Measurements from ENCODE around the gene ZFPL1. TPM values are rescaled to one million over a fixed set of nuclear protein-coding genes. Genes with fewer than 3 reads are reported as not detected.

Gene ZFPL1
- total and polyA plus RNA-seq, 9 of the 15 experiments (the other 6 are each of a cell fraction or from before 2014, with no cell fraction given) = 3.7 to 37.5 (median 22.7) TPM

GRCh38 chr11:65083134-65083833 lies 738 bp upstream of the ZFPL1 start:
- FAIRE-seq (peak; percentile 11), ATAC-seq (peak; percentile 15), DNase-seq (ENCODE audit: extremely low read depth in 1 of 4, low spot score in 3 of 4) (peak in 2 of 4 experiments; percentile 48)
- Histone ChIP-seq H2AFZ (ENCODE audit: low read depth, low read length) (peak overlapping the region; percentile 89), H4K20me1 (replicated peaks; ENCODE audit: control insufficient read depth, insufficient read depth, low read length) (no peaks in the 10 kb centered on the region; the same call in none of the 2 replicates), H3K4me2 (ENCODE audit: insufficient read depth, low read length) (peak overlapping the region; percentile 98), H3K27ac (ENCODE audit: extremely low read depth, low read depth, low read length) (peak overlapping the region; percentile 90), H3K27me3 (ENCODE audit: control insufficient read depth in 2 of 2, insufficient read depth in 2 of 2, low read length in 2 of 2) (no peaks in the 10 kb centered on the region; a peak in 1 of 5 replicates), H3K4me1 (replicated peaks in 1 of 2; ENCODE audit: control insufficient read depth in 2 of 2, insufficient read depth in 2 of 2, low read length in 2 of 2) (peaks cover 22 to 26% of the 10 kb centered on the region in 2 experiments), H3K9ac (ENCODE audit: insufficient read depth in 1 of 2, low read depth in 2 of 2, low read length in 2 of 2) (peak overlapping the region; percentile 96), H3K79me2 (ENCODE audit: control insufficient read depth, insufficient read depth, low read length) (peaks cover 66% of the 10 kb centered on the region), H3K9me3 (replicated peaks; ENCODE audit: control insufficient read depth, insufficient read depth, low read depth, low read length) (no peaks in the 10 kb centered on the region), H3K36me3 (ENCODE audit: control insufficient read depth, insufficient read depth, low read length) (peaks cover 82% of the 10 kb centered on the region), H3K9me1 (ENCODE audit: control insufficient read depth, insufficient read depth, low read length) (no peaks in the 10 kb centered on the region), H3K4me3 (peak overlapping the region; percentile 81)
- POLR2A ChIA-PET = interaction anchor here (0.5 to 1.8 kb wide), 10 partner anchors 8 to 297 kb away, joined by 3 to 11 read pairs (median 4); partner anchors contain the start of genes SAC3D1 and SNX15
- in situ Hi-C loops (cut with MboI) (no loop called here), intact Hi-C loops (cut with micrococcal nuclease) (loop anchor here (5.0 kb wide), 1 partner anchor 56 kb away; the partner anchor contains the start of gene SNX15)
- CTCF ChIA-PET (ENCODE audit: low intra/inter-chr PET ratio) = interaction anchor here (1.0 to 1.4 kb wide), 2 partner anchors 70 kb away, joined by 3 read pairs; no protein-coding TSS in a partner anchor
- TSS peak; percentile 56 for BruUV-seq (replicated peaks)
- WGBS (ENCODE audit: insufficient coverage, low coverage, missing lambda C conversion rate) = 0% methylated on average over 13 of the region's 13 CpGs
- TF ChIP-seq PHF21A (IDR thresholded peaks at IDR 0.05; ENCODE audit: borderline replicate concordance, low read depth) (0 out of 2 replicates have a peak, but pooled peaks have one; percentile 36), KDM1A (IDR thresholded peaks at IDR 0.05) (peak; percentile 61 to 67; a peak in 3 of 4 replicates), SIN3A (IDR thresholded peaks at IDR 0.05; ENCODE audit: borderline replicate concordance in 2 of 2, control insufficient read depth in 1 of 2, low read depth in 2 of 2, low read length in 2 of 2) (0 out of 4 replicates have a peak, but pooled peaks of 1 of the 2 experiments have one; percentile 10), THAP12 (CRISPR knock-in tag; IDR thresholded peaks at IDR 0.05) (no peak), TBP (optimal IDR thresholded peaks at IDR 0.05; ENCODE audit: low read depth, low read length) (peak; percentile 23)
- TF ChIP-seq, protein P1, sequence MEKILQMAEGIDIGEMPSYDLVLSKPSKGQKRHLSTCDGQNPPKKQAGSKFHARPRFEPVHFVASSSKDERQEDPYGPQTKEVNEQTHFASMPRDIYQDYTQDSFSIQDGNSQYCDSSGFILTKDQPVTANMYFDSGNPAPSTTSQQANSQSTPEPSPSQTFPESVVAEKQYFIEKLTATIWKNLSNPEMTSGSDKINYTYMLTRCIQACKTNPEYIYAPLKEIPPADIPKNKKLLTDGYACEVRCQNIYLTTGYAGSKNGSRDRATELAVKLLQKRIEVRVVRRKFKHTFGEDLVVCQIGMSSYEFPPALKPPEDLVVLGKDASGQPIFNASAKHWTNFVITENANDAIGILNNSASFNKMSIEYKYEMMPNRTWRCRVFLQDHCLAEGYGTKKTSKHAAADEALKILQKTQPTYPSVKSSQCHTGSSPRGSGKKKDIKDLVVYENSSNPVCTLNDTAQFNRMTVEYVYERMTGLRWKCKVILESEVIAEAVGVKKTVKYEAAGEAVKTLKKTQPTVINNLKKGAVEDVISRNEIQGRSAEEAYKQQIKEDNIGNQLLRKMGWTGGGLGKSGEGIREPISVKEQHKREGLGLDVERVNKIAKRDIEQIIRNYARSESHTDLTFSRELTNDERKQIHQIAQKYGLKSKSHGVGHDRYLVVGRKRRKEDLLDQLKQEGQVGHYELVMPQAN (IDR thresholded peaks at IDR 0.05; ENCODE audit: borderline replicate concordance) = no peak

Data from K562 (cell line).